ENCODE results near the gene ETF1.

ETF1 gene

DNA sequence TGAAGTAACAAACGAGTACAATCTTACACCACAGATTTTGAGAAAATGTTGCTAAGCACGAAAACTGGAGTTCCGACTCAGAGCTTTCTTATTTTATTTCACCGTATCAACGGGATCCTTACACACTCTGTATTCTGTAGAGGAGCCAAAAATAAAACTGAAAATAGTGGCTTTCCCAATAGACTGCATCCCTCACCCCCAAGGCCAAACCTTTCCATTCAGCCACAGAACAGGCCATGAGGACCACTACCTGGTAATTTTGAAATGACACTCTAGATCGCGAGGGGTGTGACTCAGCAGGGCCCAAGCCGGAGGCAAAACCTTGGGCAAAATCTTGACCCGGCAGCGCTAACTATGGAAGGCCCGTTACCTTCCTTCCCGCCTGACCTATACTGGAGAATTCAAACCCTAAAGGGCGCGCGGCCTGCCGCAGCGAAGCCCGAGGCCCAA, 31.7 kb upstream of the ETF1 start:
- H3K27me3 ChIP-seq (ENCODE audit: control insufficient read depth in 1 of 2, insufficient read depth in 2 of 2, low read length in 2 of 2), result no peaks in the 10 kb centered on the region
- H3K4me1 ChIP-seq (ENCODE audit: insufficient read depth, low read length), result peaks cover 18% of the 10 kb centered on the region
- peaks cover 41% of the 10 kb centered on the region for H3K36me3 ChIP-seq (ENCODE audit: insufficient read depth, low read length)
- H3K4me3 ChIP-seq (ENCODE audit: low read depth in 1 of 2, low read length in 2 of 2), result peak overlapping the region; percentile 51 to 100
- H3K27ac ChIP-seq (ENCODE audit: low read depth, low read length), result peak overlapping the region; percentile 91
- no peaks in the 10 kb centered on the region for H3K9me3 ChIP-seq (ENCODE audit: low read length)
- peak overlapping the region; percentile 100 for H3K9ac ChIP-seq (ENCODE audit: low read length)

DNA sequence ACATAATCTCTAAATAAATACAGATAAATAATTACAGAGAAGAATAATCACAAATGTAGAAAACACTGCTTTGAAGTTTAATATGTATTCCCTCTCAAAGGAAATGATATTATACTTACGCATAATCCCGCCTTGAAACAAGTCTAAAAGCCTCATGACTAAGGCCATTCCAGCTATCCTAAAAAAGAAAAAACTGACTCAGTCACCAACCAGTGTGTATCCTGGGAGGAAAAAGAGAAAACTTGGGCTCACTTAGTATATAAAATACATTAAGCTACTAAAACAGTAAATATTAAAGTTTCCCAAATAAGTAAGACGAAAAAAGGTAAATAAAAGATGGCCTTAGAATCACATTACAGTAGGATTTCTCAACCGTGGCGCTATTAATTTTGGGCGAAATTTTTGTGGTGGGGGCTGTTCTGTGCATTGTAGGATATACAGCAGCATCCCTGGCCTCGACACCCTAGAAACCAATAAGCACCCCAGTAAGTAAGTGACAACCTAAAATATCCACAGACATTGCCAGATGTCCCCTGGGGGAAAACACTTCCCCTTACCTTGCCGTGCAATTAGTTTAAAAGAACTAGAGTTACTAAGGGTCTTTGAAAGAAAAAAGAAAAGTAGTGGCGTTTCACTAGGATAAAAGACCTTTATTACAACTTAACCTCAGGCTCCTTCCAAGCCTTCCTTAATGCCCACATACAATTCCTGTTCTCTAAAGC, 31.1 kb upstream of the ETF1 start:
- no peaks in the 10 kb centered on the region for H3K9me3 ChIP-seq (ENCODE audit: low read length)
- no peak overlapping the region for H3K27ac ChIP-seq (ENCODE audit: low read depth, low read length)
- H3K4me1 ChIP-seq (ENCODE audit: insufficient read depth, low read length), result peaks cover 15% of the 10 kb centered on the region
- H3K27me3 ChIP-seq (ENCODE audit: control insufficient read depth in 1 of 2, insufficient read depth in 2 of 2, low read length in 2 of 2), result no peaks in the 10 kb centered on the region
- H3K4me3 ChIP-seq (ENCODE audit: low read depth in 1 of 2, low read length in 2 of 2), result peak overlapping the region; percentile 51 to 100
- H3K9ac ChIP-seq (ENCODE audit: low read length), result peak overlapping the region; percentile 100
- H3K36me3 ChIP-seq (ENCODE audit: insufficient read depth, low read length), result peaks cover 44% of the 10 kb centered on the region

DNA sequence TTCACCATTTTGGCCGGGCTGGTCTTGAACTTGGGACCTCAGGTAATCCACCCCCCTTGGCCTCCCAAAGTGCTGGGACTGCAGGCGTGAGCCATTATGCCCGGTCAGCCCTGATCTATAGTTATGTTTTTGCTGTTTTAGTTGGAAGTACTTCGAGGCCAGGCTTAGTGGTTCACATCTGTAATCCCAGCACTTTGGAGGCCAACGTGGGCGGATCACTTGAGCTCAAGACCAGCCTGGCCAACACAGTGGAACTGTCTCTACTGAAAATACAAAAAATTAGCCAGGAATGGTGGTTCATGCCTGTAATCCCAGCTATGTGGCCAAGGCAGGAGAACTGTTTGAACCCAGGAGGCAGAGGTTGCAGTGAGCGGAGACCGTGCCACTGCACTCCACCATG, 30.2 kb upstream of the ETF1 start:
- peaks cover 53% of the 10 kb centered on the region for H3K36me3 ChIP-seq (ENCODE audit: insufficient read depth, low read length)
- H3K4me3 ChIP-seq (ENCODE audit: low read depth in 1 of 2, low read length in 2 of 2), result no peak overlapping the region
- peaks cover 15% of the 10 kb centered on the region for H3K4me1 ChIP-seq (ENCODE audit: insufficient read depth, low read length)
- no peaks in the 10 kb centered on the region for H3K27me3 ChIP-seq (ENCODE audit: control insufficient read depth in 1 of 2, insufficient read depth in 2 of 2, low read length in 2 of 2)
- H3K9me3 ChIP-seq (ENCODE audit: low read length), result no peaks in the 10 kb centered on the region
- H3K9ac ChIP-seq (ENCODE audit: low read length), result peak overlapping the region; percentile 100
- no peak overlapping the region for H3K27ac ChIP-seq (ENCODE audit: low read depth, low read length)

DNA sequence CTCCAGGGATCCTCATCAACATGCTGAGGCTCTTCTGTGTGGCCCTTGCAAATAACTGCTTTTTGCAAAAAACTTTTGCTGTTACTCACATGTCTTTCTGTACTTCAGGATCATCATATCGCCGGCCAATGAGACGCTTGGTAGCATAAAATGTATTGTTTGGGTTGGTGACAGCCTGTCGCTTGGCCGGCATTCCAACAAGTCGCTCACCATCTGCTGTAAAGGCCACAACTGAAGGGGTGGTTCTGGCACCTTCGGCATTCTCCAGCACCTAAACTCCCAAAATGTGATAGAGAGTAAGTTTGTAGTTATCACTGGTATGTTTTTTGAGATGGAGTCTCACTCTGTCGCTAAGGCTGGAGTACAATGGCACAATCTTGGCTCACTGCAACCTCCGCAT, 27.8 kb upstream of the ETF1 start:
- H3K27ac ChIP-seq (ENCODE audit: low read depth, low read length), result no peak overlapping the region
- H3K4me1 ChIP-seq (ENCODE audit: insufficient read depth, low read length), result peaks cover 12% of the 10 kb centered on the region
- H3K36me3 ChIP-seq (ENCODE audit: insufficient read depth, low read length), result peaks cover 75% of the 10 kb centered on the region
- H3K27me3 ChIP-seq (ENCODE audit: control insufficient read depth in 1 of 2, insufficient read depth in 2 of 2, low read length in 2 of 2), result no peaks in the 10 kb centered on the region
- H3K9me3 ChIP-seq (ENCODE audit: low read length), result no peaks in the 10 kb centered on the region
- H3K9ac ChIP-seq (ENCODE audit: low read length), result no peak overlapping the region
- H3K4me3 ChIP-seq (ENCODE audit: low read depth in 1 of 2, low read length in 2 of 2), result no peak overlapping the region

DNA sequence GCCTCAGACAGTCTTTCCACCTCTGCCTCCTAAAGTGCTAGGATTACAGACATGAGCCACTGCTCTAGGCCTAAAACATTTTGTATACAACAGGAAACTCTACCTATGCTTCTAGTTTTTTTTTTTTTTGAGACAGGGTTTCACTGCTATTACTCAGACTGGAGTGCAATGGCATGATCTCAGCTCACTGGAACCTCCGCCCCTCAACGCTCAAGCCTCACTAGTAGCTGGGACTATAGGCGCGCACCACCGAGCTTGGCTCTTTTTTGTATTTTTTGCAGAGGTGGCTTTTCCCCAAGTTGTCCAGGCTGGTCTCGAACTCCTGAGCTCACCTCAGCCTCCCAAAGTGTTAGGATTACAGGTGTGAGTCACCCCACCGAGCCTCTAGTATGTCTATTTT, 26.7 kb upstream of the ETF1 start:
- H3K27me3 ChIP-seq (ENCODE audit: control insufficient read depth in 1 of 2, insufficient read depth in 2 of 2, low read length in 2 of 2), result no peaks in the 10 kb centered on the region
- H3K9ac ChIP-seq (ENCODE audit: low read length), result no peak overlapping the region
- H3K4me1 ChIP-seq (ENCODE audit: insufficient read depth, low read length), result peaks cover 12% of the 10 kb centered on the region
- peaks cover 86% of the 10 kb centered on the region for H3K36me3 ChIP-seq (ENCODE audit: insufficient read depth, low read length)
- no peaks in the 10 kb centered on the region for H3K9me3 ChIP-seq (ENCODE audit: low read length)
- no peak overlapping the region for H3K27ac ChIP-seq (ENCODE audit: low read depth, low read length)
- no peak overlapping the region for H3K4me3 ChIP-seq (ENCODE audit: low read depth in 1 of 2, low read length in 2 of 2)

DNA sequence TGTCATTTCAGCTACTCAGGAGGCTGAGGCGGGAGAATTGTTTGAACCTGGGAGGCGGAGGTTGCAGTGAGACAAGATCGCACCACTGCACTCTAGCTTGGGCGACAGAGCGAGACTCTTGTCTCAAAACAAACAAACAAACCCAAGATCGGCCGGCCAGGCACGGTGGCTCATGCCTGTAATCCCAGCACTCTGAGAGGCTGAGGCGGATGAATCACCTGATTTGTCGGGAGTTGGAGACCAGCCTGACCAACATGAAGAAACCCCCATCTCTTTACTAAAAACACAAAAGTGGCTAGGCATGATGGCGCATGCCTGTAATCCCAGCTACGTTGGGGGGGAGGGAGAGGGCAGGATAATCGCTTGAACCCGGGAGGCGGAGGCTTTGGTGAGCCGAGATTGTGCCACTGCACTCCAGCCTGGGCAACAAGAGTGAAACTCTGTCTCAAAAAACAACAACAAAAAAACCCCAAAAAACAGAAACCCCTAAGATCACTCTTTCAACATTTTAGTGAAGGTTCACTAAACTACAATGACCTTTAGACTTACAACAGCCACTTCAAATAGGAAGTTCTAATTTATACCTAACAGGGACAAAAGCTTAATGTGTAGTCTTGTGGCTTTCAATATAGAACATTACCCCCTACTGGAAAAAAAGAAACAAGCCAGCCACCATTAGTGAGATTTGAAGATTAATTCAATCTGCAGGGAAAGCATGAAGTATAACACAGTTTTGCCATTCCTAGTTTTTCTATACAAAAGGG, 25.2 kb upstream of the ETF1 start:
- H3K4me1 ChIP-seq (ENCODE audit: insufficient read depth, low read length), result peaks cover under 1% of the 10 kb centered on the region

DNA sequence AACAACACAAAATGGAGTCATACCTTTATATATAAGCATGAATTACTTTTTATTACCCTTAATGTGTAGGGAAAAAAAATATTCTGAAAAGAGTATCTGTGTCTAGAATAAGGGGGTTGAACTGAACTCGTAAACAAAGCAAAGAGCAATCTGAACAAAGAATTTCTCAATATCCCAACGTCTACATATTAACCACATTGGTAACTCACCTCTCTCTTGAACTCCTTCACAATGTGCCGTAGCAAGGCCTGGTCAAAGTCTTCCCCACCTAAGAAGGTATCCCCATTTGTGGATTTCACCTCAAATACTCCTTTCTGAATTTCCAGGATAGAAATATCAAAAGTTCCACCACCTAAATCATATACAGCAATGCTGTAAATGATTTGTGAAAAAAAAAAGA, 23.8 kb upstream of the ETF1 start:
- Histone ChIP-seq H3K4me3 (ENCODE audit: low read depth in 1 of 2, low read length in 2 of 2) (no peak overlapping the region), H3K9me3 (ENCODE audit: low read length) (no peaks in the 10 kb centered on the region), H3K36me3 (ENCODE audit: insufficient read depth, low read length) (peaks cover 77% of the 10 kb centered on the region), H3K27me3 (ENCODE audit: control insufficient read depth in 1 of 2, insufficient read depth in 2 of 2, low read length in 2 of 2) (no peaks in the 10 kb centered on the region), H3K9ac (ENCODE audit: low read length) (no peak overlapping the region), H3K4me1 (ENCODE audit: insufficient read depth, low read length) (no peaks in the 10 kb centered on the region), H3K27ac (ENCODE audit: low read depth, low read length) (no peak overlapping the region)

More for the DNA sequence above, 25.2 kb upstream of the ETF1 start:
- H3K36me3 ChIP-seq (ENCODE audit: insufficient read depth, low read length), result peaks cover 86% of the 10 kb centered on the region
- no peaks in the 10 kb centered on the region for H3K27me3 ChIP-seq (ENCODE audit: control insufficient read depth in 1 of 2, insufficient read depth in 2 of 2, low read length in 2 of 2)
- H3K9me3 ChIP-seq (ENCODE audit: low read length), result no peaks in the 10 kb centered on the region
- no peak overlapping the region for H3K27ac ChIP-seq (ENCODE audit: low read depth, low read length)
- no peak overlapping the region for H3K4me3 ChIP-seq (ENCODE audit: low read depth in 1 of 2, low read length in 2 of 2)
- H3K9ac ChIP-seq (ENCODE audit: low read length), result no peak overlapping the region

DNA sequence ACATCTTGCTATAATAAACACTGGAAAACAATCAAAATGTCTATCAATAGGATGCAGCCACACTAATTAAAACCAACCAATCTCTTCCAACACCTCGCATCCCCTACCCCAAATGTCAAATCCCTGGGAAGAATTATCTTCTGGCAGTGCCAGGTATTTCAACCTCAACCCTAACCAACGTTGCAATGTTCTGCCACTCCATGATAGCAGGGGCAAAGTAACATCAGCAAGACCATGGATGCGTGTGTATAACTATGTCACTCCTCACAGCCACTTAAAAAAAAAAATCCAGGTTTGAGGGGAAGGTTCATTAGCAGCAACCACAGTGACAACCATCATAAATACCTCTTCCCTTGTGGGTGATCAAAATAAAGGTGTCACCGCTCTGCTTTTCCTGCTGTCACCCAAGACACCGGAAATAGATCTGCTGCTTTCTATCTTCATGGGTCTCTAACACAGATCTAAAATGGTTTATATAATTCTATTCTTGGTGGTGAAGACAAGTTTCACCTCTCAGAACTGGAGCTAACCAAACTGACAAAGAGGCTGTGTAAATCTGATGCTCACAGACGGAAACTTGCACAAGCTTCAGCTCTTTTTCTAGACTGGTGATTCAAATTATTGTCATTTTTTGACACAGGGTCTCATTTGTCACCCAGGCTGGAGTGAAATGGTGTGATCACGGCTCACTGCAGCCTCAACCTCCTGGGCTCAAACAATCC, 22.2 kb upstream of the ETF1 start:
- H3K27me3 ChIP-seq (ENCODE audit: control insufficient read depth in 1 of 2, insufficient read depth in 2 of 2, low read length in 2 of 2), result no peaks in the 10 kb centered on the region
- H3K36me3 ChIP-seq (ENCODE audit: insufficient read depth, low read length), result peaks cover 75% of the 10 kb centered on the region
- no peak overlapping the region for H3K4me3 ChIP-seq (ENCODE audit: low read depth in 1 of 2, low read length in 2 of 2)
- no peak overlapping the region for H3K9ac ChIP-seq (ENCODE audit: low read length)
- H3K27ac ChIP-seq (ENCODE audit: low read depth, low read length), result no peak overlapping the region
- no peaks in the 10 kb centered on the region for H3K4me1 ChIP-seq (ENCODE audit: insufficient read depth, low read length)
- no peaks in the 10 kb centered on the region for H3K9me3 ChIP-seq (ENCODE audit: low read length)

DNA sequence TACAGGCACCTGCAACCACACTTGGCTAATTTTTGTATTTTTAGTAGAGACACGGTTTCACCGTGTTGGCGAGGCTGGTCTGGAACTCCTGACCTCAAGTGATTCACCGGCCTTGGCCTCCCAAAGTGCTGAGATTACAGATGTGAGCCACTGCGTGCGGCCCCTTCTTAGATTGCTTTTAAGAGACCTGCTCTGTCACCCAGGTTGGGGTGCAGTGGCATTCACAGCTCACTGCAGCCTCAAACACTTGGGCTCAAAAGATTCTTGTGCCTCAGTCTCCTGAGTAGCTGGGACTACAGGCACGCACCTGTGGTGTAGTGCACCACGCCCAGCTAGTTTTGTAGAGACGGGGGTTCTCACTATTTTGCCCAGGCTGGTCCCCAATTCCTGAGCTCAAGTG, 21.2 kb upstream of the ETF1 start:
- Histone ChIP-seq H3K9ac (ENCODE audit: low read length) (no peak overlapping the region), H3K27ac (ENCODE audit: low read depth, low read length) (no peak overlapping the region), H3K9me3 (ENCODE audit: low read length) (no peaks in the 10 kb centered on the region), H3K4me1 (ENCODE audit: insufficient read depth, low read length) (no peaks in the 10 kb centered on the region), H3K36me3 (ENCODE audit: insufficient read depth, low read length) (peaks cover 79% of the 10 kb centered on the region), H3K4me3 (ENCODE audit: low read depth in 1 of 2, low read length in 2 of 2) (no peak overlapping the region), H3K27me3 (ENCODE audit: control insufficient read depth in 1 of 2, insufficient read depth in 2 of 2, low read length in 2 of 2) (no peaks in the 10 kb centered on the region)

DNA sequence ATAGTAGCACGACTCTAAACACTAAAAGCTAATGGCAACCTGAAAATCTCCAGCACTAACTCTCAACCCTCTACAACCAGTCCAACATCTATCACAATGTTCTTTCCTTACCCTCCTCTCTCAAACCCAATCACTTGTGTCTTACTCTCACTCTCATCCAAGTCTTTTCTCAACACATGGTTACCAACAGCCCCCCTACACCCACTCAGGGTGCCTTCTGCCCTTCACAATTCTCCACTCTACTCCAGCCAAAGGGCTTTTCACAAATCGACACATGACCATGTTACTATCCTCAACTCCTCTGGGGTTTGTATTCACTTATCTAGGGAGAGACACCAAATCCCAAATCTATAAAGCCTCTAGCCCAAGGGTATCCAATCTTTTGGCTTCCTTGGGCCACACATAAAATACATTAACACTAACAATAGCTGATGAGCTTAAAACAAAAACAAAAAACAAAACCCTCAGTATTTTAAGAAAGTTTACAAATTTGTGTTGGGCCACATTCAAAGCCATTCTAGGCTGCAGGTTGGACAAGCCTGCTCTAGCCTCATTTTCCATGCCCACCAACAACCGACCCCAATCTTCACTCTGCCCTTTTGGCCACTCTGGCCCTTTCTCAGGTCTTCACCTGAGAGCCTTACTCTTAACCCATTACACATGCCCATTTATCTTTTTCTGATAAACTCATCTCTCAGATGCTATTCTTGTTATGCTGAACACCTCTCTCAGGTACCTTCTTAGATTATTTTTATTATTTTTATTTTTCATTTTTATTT, 20.5 kb upstream of the ETF1 start:
- Histone ChIP-seq H3K4me3 (ENCODE audit: low read depth in 1 of 2, low read length in 2 of 2) (no peak overlapping the region), H3K36me3 (ENCODE audit: insufficient read depth, low read length) (peaks cover 79% of the 10 kb centered on the region), H3K27me3 (ENCODE audit: control insufficient read depth in 1 of 2, insufficient read depth in 2 of 2, low read length in 2 of 2) (no peaks in the 10 kb centered on the region), H3K9ac (ENCODE audit: low read length) (no peak overlapping the region), H3K4me1 (ENCODE audit: insufficient read depth, low read length) (no peaks in the 10 kb centered on the region), H3K9me3 (ENCODE audit: low read length) (no peaks in the 10 kb centered on the region), H3K27ac (ENCODE audit: low read depth, low read length) (no peak overlapping the region)

DNA sequence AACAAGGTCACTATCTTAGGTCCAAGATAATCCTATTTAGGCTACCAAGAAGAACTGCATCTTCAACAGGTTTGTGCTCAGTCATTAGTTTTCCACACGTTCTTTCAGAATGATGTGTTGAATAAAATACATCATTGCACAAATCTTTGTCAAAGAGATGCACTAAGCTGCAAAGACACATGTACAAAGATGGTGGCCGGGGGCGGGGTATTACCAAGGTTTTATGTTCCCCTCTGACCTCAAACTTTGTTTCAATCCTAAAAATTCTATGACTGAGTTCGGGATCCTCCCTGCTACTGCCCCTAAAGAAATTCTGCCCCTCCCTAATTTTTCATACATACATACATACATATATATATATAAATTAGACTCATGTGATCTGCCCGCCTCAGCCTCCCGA, 17.9 kb upstream of the ETF1 start:
- H3K9me3 ChIP-seq (ENCODE audit: low read length), result no peaks in the 10 kb centered on the region
- no peak overlapping the region for H3K4me3 ChIP-seq (ENCODE audit: low read depth in 1 of 2, low read length in 2 of 2)
- H3K27ac ChIP-seq (ENCODE audit: low read depth, low read length), result no peak overlapping the region
- H3K9ac ChIP-seq (ENCODE audit: low read length), result no peak overlapping the region
- no peaks in the 10 kb centered on the region for H3K27me3 ChIP-seq (ENCODE audit: control insufficient read depth in 1 of 2, insufficient read depth in 2 of 2, low read length in 2 of 2)
- no peaks in the 10 kb centered on the region for H3K4me1 ChIP-seq (ENCODE audit: insufficient read depth, low read length)
- H3K36me3 ChIP-seq (ENCODE audit: insufficient read depth, low read length), result peaks cover 79% of the 10 kb centered on the region

Measured in muscle layer of colon (tissue), 2 donors.